GM12801 (cell line): ENCODE results near the gene SPTY2D1.

Source experiments
- CTCF ChIP-seq: IDR thresholded peaks from one replicate; pipeline ENCODE4 v1.5.1; 2011; ENCODE audit warnings: control low read depth; ENCODE audit not compliant: insufficient read length; ENCODE audit errors: extremely low read depth

SPTY2D1 gene

GRCh38 chr11:18623707-18624106, 10.4 kb downstream of the SPTY2D1 start:
- TF ChIP-seq CTCF = no peak

- TF ChIP-seq CTCF = no peak
These were observed 15.7 kb downstream of the SPTY2D1 start for GRCh38 chr11:18618342-18619025.

- no peak for TF ChIP-seq CTCF
These were observed 16.3 kb downstream of the SPTY2D1 start for GRCh38 chr11:18617688-18618341.

GRCh38 chr11:18615628-18616392, 18.3 kb downstream of the SPTY2D1 start:
- no peak for TF ChIP-seq CTCF

- no peak for TF ChIP-seq CTCF
These were observed 19.5 kb downstream of the SPTY2D1 start for GRCh38 chr11:18614667-18615066.

- TF ChIP-seq CTCF = no peak
These were observed 21.7 kb downstream of the SPTY2D1 start for GRCh38 chr11:18612394-18612793.

- TF ChIP-seq CTCF = no peak
These were observed 22.9 kb downstream of the SPTY2D1 start for GRCh38 chr11:18611196-18611595.
